Ishikawa (cell line): ENCODE measurements around the gene SBF1.

ENCODE experiments used
- CEBPB ChIP-seq: IDR thresholded peaks from 2 replicates; pipeline ENCODE4 v1.6.1; 2012
- CREB1 ChIP-seq: IDR thresholded peaks from 2 replicates; pipeline ENCODE4 v1.6.1; 2012; ENCODE audit warnings: low read depth
- EGR1 ChIP-seq: IDR thresholded peaks from 2 replicates; pipeline ENCODE4 v1.6.1; 2012
- EP300 ChIP-seq: IDR thresholded peaks from 2 replicates; pipeline ENCODE4 v1.6.1; 2012; ENCODE audit warnings: borderline replicate concordance
- FOXM1 ChIP-seq: IDR thresholded peaks from 2 replicates; pipeline ENCODE4 v1.6.1; 2012; ENCODE audit warnings: low read depth, borderline replicate concordance
- MAX ChIP-seq: IDR thresholded peaks from 2 replicates; pipeline ENCODE4 v1.6.1; 2012
- NFIC ChIP-seq: IDR thresholded peaks from 2 replicates; pipeline ENCODE4 v1.6.1; 2012
- RAD21 ChIP-seq: IDR thresholded peaks from 2 replicates; pipeline ENCODE4 v1.6.1; 2012; ENCODE audit warnings: low read depth
- REST ChIP-seq: IDR thresholded peaks from 2 replicates; pipeline ENCODE4 v1.6.1; 2012; ENCODE audit warnings: low read depth, mild to moderate bottlenecking
- TAF1 ChIP-seq: IDR thresholded peaks from 2 replicates; pipeline ENCODE4 v1.6.1; 2012; ENCODE audit warnings: low read depth, mild to moderate bottlenecking
- TCF12 ChIP-seq: IDR thresholded peaks from 2 replicates; pipeline ENCODE4 v1.6.1; 2012; ENCODE audit warnings: low read depth
- TEAD4 ChIP-seq: IDR thresholded peaks from 2 replicates; pipeline ENCODE4 v1.6.1; 2012
- USF1 ChIP-seq: IDR thresholded peaks from 2 replicates; pipeline ENCODE4 v1.6.1; 2012
- YY1 ChIP-seq: IDR thresholded peaks from 2 replicates; pipeline ENCODE4 v1.6.1; 2012; ENCODE audit warnings: low read depth
- ZBTB7A ChIP-seq: IDR thresholded peaks from 2 replicates; pipeline ENCODE4 v1.6.1; 2012; ENCODE audit warnings: low read depth

SBF1 gene

GRCh38 chr22:50489363-50490243 lies 14.8 kb upstream of the SBF1 start:
- no peak for TF ChIP-seq EP300
- no peak for TF ChIP-seq TEAD4
- no peak for TF ChIP-seq FOXM1
- no peak for TF ChIP-seq RAD21
- TF ChIP-seq MAX: no peak
- TF ChIP-seq NFIC: no peak
- TF ChIP-seq TAF1: no peak
- TF ChIP-seq REST: no peak
- no peak for TF ChIP-seq ZBTB7A
- no peak for TF ChIP-seq EGR1
- no peak for TF ChIP-seq TCF12
- TF ChIP-seq CEBPB: no peak
- no peak for TF ChIP-seq USF1
- TF ChIP-seq CREB1: no peak
- TF ChIP-seq YY1: no peak

- TF ChIP-seq TCF12 (no peak), REST (no peak), EP300 (no peak), MAX (no peak), TAF1 (no peak), TEAD4 (no peak), NFIC (no peak), ZBTB7A (no peak), CEBPB (no peak), FOXM1 (no peak), YY1 (no peak), USF1 (no peak), EGR1 (no peak), CREB1 (no peak), RAD21 (no peak)
Measured at GRCh38 chr22:50488886-50489285, 14.1 kb upstream of the SBF1 start.

- TF ChIP-seq USF1 (no peak), FOXM1 (no peak), TEAD4 (no peak), MAX (no peak), REST (no peak), NFIC (no peak), CEBPB (no peak), EGR1 (no peak), RAD21 (no peak), CREB1 (no peak), YY1 (no peak)
Measured at GRCh38 chr22:50488006-50488677, 13.3 kb upstream of the SBF1 start.
